HUDEP-2 (cell line): ENCODE measurements around the gene CFAP410.

ENCODE experiments used
- DNase-seq, 76 experiments: peaks; one replicate each; lab custom pipeline; 2025; ENCODE audit not compliant: unreplicated experiment in 76 of 76; lab: John Stamatoyannopoulos, UW

The CFAP410 gene

GRCh38 chr21:44318489-44319285 lies 20.5 kb downstream of the CFAP410 start:
- no peak for DNase-seq

GRCh38 chr21:44317871-44318270 lies 21.3 kb downstream of the CFAP410 start:
- DNase-seq = no peak

- no peak for DNase-seq
Measured at GRCh38 chr21:44317241-44317782, 21.9 kb downstream of the CFAP410 start.

- no peak for DNase-seq
Measured at GRCh38 chr21:44316277-44316900, 22.8 kb downstream of the CFAP410 start.

GRCh38 chr21:44315691-44316203 lies 23.4 kb downstream of the CFAP410 start:
- DNase-seq = no peak

GRCh38 chr21:44314561-44314960 lies 24.6 kb downstream of the CFAP410 start:
- DNase-seq = no peak

GRCh38 chr21:44314128-44314527 lies 25.1 kb downstream of the CFAP410 start:
- DNase-seq = no peak

GRCh38 chr21:44313451-44313850 lies 25.7 kb downstream of the CFAP410 start:
- DNase-seq = no peak

- DNase-seq = no peak
Measured at GRCh38 chr21:44312716-44313115, 26.5 kb downstream of the CFAP410 start.

GRCh38 chr21:44312089-44312488 lies 27.1 kb downstream of the CFAP410 start:
- no peak for DNase-seq

- DNase-seq = no peak
Measured at GRCh38 chr21:44310628-44311507, 28.3 kb downstream of the CFAP410 start.

GRCh38 chr21:44306936-44307704 lies 32.1 kb downstream of the CFAP410 start:
- no peak for DNase-seq

GRCh38 chr21:44305691-44306090 lies 33.5 kb downstream of the CFAP410 start:
- no peak for DNase-seq

GRCh38 chr21:44304877-44305293 lies 34.3 kb downstream of the CFAP410 start:
- peak in 17 of 76 experiments; percentile 11 to 41 (median 22) for DNase-seq

- DNase-seq = no peak
Measured at GRCh38 chr21:44304011-44304616, 35.1 kb downstream of the CFAP410 start.

GRCh38 chr21:44303490-44303981 lies 35.7 kb downstream of the CFAP410 start:
- DNase-seq = no peak

- DNase-seq = peak in 21 of 76 experiments; percentile 14 to 42 (median 22)
Measured at GRCh38 chr21:44302573-44303401, 36.4 kb downstream of the CFAP410 start.

GRCh38 chr21:44301961-44302406 lies 37.2 kb downstream of the CFAP410 start:
- peak in 1 of 76 experiments; percentile 20 for DNase-seq
